HG02981 (cell line): Measurements from ENCODE around the gene PRRT2.
"Not testable (repeated sequence)": the region's sequence is repeated elsewhere in the genome, so short reads cannot be mapped to it uniquely, and the experiment has no call there.

Source experiments
- ATAC-seq: cut with Tn5 transposase; IDR thresholded peaks from one replicate; pipeline ENCODE4 v1.9.1; 2021; ENCODE audit warnings: mild to moderate bottlenecking, moderate library complexity; ENCODE audit not compliant: unreplicated experiment

The PRRT2 gene

DNA sequence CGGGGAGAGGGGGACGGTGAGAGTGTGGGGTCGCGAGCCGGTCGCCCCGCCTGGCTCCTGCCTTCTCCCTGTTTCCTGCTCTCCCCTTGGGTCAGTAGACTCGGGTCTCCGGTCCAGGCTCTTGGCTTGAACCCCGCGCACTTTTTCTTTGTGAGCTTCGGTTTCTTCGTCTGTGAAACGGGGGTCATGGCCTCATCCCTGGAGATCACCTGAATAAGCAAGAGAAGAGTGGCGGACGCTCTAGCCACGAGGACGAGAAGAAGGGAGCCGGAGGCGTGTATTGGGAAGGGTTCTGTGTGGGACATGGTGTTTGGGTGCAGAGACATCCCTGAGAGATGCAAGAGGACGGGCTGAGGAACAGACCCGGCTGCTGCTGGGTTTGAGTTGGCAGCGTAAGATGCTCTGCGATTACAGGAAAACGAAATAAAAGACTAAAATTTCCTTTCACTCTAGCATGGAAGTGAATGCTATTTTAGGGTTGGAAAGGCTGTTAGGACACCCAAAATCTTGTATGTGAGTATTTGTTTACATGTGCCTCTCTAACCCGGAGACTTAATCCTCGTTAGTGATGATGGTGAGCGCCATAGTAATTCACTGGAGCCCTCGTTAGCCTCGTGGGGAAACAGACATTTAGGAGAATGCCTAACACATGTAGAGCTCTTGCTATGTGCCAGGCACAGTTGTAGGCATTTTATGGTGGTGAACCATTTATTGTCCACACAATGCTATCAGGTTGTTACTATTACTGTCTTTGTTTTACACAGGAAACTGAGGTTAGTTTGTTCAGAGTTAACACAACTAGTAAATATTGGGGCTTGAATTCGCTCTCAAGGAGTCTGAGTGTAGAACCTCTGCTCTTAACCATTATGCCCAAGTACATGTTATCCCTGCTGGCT lies 20.8 kb upstream of the PRRT2 start:
- no peak for ATAC-seq

- no peak for ATAC-seq
Observed at GRCh38 chr16:29791845-29792807, 19.9 kb upstream of the PRRT2 start.

GRCh38 chr16:29793153-29793552 lies 18.8 kb upstream of the PRRT2 start:
- not testable (repeated sequence) for ATAC-seq

- no peak for ATAC-seq
Observed at GRCh38 chr16:29794231-29794710, 17.7 kb upstream of the PRRT2 start.

DNA sequence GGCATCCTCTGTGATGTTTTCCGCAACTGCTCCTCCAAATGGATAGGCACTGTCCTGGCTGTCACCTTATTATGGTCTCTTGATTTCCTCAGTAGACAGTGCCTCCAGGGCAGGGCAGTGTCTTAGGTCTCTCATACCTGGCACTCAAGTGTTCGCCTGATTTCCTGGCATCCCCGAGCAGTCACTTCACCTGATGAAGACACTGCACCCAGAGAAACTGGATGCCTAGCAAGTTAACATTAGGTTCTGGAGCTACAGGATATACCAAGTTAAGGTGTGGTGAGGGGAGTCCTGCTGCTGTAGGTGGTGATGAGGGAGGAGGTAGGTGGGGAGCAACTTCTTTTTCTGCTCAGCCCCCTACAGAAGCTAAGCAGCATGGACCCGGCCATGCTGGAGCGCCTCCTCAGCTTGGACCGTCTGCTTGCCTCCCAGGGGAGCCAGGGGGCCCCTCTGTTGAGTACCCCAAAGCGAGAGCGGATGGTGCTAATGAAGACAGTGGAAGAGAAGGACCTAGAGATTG lies 9.5 kb upstream of the PRRT2 start:
- no peak for ATAC-seq

DNA sequence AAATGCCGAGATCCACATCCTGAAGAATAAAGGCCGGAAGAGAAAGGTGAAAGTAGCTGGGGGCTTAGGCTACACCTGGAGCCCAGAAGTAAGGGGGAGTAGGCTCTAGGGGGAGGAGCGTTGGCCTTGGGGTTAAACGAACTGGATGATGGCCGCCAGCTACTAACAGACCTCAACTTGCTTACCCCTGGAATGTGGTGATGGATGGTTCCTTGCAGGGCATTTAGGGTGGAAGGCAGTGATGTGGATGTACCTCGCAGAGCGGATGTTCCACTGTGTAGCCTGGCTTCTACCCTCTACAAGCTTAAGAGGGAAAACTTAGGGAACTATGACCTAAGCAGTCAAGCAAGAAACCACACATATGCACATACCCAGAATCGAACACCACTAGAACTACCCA lies 8.0 kb upstream of the PRRT2 start:
- no peak for ATAC-seq

DNA sequence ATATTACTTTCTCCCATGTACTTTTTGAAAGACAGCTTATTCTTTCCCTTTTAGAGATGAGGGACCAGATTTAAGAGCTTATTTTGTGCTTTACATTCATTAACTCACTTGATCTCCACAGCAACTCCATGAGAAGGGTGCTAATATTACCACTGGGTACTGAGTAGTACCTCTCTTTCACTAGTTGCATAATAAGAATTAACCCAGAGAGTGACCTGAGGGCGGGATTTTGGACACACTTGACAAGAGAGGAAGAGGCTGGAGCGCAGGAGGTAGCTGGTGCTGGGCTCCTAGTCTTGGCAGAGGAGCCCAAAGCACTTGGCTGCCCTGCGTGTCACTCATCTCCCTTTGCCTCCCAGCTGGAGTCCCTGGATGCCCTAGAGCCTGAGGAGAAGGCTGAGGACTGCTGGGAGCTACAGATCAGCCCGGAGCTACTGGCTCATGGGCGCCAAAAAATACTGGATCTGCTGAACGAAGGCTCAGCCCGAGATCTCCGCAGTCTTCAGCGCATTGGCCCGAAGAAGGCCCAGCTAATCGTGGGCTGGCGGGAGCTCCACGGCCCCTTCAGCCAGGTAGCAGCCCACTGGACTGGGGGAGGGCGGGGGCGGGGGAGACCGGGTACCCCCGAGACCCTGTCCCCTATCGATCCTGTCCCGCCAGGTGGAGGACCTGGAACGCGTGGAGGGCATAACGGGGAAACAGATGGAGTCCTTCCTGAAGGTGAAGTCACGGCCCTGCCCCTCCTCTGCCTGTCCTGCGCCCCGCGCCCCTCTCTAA lies 7.3 kb upstream of the PRRT2 start:
- ATAC-seq = no peak

GRCh38 chr16:29805232-29806098 lies 6.5 kb upstream of the PRRT2 start:
- peak; percentile 42 for ATAC-seq

GRCh38 chr16:29806099-29806579 lies 5.9 kb upstream of the PRRT2 start, which contains the start of gene MAZ:
Gene MAZ, plus strand, starts transcription at chr16:29806529. Its CDS starts 173 bp downstream, at chr16:29806702.
- ATAC-seq = no peak

- no peak for ATAC-seq
Observed at GRCh38 chr16:29806641-29807425, 5.2 kb upstream of the PRRT2 start.

- ATAC-seq = no peak
Observed at GRCh38 chr16:29807426-29808218, 4.4 kb upstream of the PRRT2 start.

DNA sequence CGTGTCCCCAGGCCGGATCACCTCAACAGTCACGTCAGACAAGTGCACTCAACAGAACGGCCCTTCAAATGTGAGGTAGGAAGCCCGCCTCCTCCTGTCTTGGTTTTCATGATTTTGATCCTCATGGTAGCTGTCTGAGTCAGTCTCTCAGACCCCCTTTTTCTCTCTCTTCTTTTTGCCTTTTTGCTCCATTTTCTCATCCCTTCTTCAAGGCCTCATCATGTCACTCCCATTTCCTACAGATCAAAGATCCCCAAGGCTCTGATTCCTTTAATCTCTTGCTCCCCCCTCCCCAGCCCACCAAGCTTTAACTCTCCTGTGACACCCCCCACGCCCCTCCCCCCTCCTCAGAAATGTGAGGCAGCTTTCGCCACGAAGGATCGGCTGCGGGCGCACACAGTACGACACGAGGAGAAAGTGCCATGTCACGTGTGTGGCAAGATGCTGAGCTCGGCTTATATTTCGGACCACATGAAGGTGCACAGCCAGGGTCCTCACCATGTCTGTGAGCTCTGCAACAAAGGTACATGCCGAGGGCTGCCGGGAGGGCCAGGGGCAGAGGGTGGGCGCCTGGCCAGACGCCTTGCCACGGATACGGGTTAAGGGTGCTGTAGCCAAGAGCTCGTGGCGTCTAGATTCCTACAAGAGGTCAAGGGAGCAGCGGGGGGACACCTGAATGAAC lies 3.6 kb upstream of the PRRT2 start:
- ATAC-seq = no peak

GRCh38 chr16:29809031-29809747 lies 2.8 kb upstream of the PRRT2 start:
- no peak for ATAC-seq

DNA sequence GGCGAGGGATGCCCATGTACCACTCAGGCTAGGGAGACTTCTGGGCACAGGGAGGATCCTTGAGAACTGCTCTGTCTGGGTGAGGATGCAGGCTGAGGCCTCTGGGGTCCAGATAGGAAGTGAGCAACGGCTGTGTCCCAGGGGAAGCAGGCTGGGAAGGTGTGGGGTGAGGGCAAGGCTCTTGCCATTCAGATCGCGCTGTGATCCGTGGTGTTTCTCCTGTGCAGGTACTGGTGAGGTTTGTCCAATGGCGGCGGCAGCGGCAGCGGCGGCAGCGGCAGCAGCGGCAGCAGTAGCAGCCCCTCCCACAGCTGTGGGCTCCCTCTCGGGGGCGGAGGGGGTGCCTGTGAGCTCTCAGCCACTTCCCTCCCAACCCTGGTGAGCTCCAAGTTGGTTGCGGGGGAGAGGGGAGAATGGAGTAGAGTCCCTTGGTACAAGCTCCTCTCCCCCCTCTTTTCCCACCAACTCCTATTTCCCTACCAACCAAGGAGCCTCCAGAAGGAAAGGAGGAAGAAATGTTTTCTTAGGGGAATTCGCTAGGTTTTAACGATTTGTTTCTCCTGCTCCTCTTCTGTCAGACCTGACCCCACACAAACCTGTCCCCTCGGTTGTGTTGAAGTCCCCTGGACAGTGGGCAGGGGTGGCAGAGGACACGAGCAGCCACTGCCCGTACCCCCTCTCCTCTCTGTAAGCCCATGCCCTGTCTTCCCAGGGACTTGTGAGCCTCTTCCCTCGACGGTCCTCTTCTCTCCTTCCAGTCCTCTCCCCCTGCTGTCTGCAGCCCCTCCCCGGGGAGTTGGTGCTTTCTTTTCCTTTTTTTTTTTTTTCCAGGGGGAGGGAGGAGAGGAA lies 1.9 kb upstream of the PRRT2 start:
- no peak for ATAC-seq

GRCh38 chr16:29810699-29811169 lies 1.3 kb upstream of the PRRT2 start:
- ATAC-seq = no peak
